ENCODE results near the gene MRPS9. TPM values are rescaled to one million over a fixed set of nuclear protein-coding genes. Genes with fewer than 3 reads are reported as not detected.

The MRPS9 gene
- total and polyA plus RNA-seq, 2 experiments from 2014 or later = 64.7 to 78.9 TPM

GRCh38 chr2:105056245-105056644, 18.4 kb downstream of the MRPS9 start:
- H3K9me2 ChIP-seq (ENCODE audit: insufficient read depth) = no peaks in the 10 kb centered on the region
- Mint-ChIP-seq H3K27ac (peak overlapping the region; percentile 15), H3K27me3 (ENCODE audit: insufficient read depth, low read depth, poor library complexity) (no peaks in the 10 kb centered on the region), H3K9me3 (peaks cover 5% of the 10 kb centered on the region; the same call in 2 of the 3 replicates), H3K36me3 (ENCODE audit: low read depth) (peaks cover 23% of the 10 kb centered on the region), H3K4me1 (peaks cover 8% of the 10 kb centered on the region; the same call in 2 of the 3 replicates), H3K4me3 (no peak overlapping the region)
- no peak overlapping the region for H3K4me3 ChIP-seq
- TF ChIP-seq EZH2 (IDR thresholded peaks at IDR 0.05; ENCODE audit: low read depth, unreplicated experiment) (no peak), ZNF462 (CRISPR knock-in tag; IDR thresholded peaks at IDR 0.05) (no peak), CREB1 (CRISPR knock-in tag; IDR thresholded peaks at IDR 0.05; ENCODE audit: low read depth) (no peak), ETS1 (IDR thresholded peaks at IDR 0.05) (no peak), NANOG (IDR thresholded peaks at IDR 0.05; ENCODE audit: borderline replicate concordance) (no peak), STAT1 (IDR thresholded peaks at IDR 0.05; ENCODE audit: unreplicated experiment) (no peak), POLR2AphosphoS5 (IDR thresholded peaks at IDR 0.05; ENCODE audit: low read depth) (no peak), ZNF114 (CRISPR knock-in tag; IDR thresholded peaks at IDR 0.05) (no peak), CTCF (conservative IDR thresholded peaks at IDR 0.05; ENCODE audit: low read depth in 2 of 2) (no peak)
- no peak overlapping the region for H2AFZ ChIP-seq
- H4K20me1 ChIP-seq (replicated peaks; ENCODE audit: insufficient read depth) = no peaks in the 10 kb centered on the region
- H3K4me2 ChIP-seq = no peak overlapping the region
- peaks cover 83% of the 10 kb centered on the region for H3K79me2 ChIP-seq (replicated peaks; ENCODE audit: insufficient read depth)
- ATAC-seq (no peak), DNase-seq (ENCODE audit: low spot score) (no peak)
- H3K36me3 ChIP-seq (ENCODE audit: insufficient read depth) = peaks cover 4% of the 10 kb centered on the region; the same call in 1 of the 2 replicates
- H3K27me3 ChIP-seq (ENCODE audit: insufficient read depth) = no peaks in the 10 kb centered on the region
- no peaks in the 10 kb centered on the region for H3K4me1 ChIP-seq (ENCODE audit: insufficient read depth)
- H3F3A ChIP-seq (replicated peaks; ENCODE audit: low read depth) = no peaks in the 10 kb centered on the region
- H3K27ac ChIP-seq (ENCODE audit: low read depth) = no peak overlapping the region

Data from GM23338 (cell line).